Esophagus (tissue), 2 donors: ENCODE data around the gene ASPHD1. TPM values are rescaled to one million over a fixed set of nuclear protein-coding genes. Genes with fewer than 3 reads are reported as not detected.

Experiments used
- H3K27ac ChIP-seq, 2 donors: one replicate each; pipeline ENCODE4 v1.5.1; 2013; ENCODE audit warnings: low read depth in 2 of 2, mild to moderate bottlenecking in 2 of 2, inconsistent platforms in 1 of 2, low read length in 1 of 2, moderate library complexity in 1 of 2
- H3K27me3 ChIP-seq, 2 donors: one replicate each; pipeline ENCODE4 v1.6.1; 2013; ENCODE audit warnings: low read length in 2 of 2, control low read depth in 1 of 2, mild to moderate bottlenecking in 1 of 2; ENCODE audit not compliant: insufficient read depth in 2 of 2, control insufficient read depth in 1 of 2
- H3K36me3 ChIP-seq, 2 donors: one replicate each; pipeline ENCODE4 v1.6.1; 2013; ENCODE audit warnings: low read length in 1 of 2; ENCODE audit not compliant: control insufficient read depth in 2 of 2, insufficient read depth in 2 of 2
- H3K4me1 ChIP-seq, 2 donors: one replicate each; pipeline ENCODE4 v1.6.1; 2013; ENCODE audit warnings: low read length in 1 of 2; ENCODE audit not compliant: control insufficient read depth in 2 of 2, insufficient read depth in 2 of 2
- H3K4me3 ChIP-seq, 2 donors: one replicate each; pipeline ENCODE4 v1.5.1; 2013; ENCODE audit warnings: low read length in 2 of 2, mild to moderate bottlenecking in 2 of 2, low read depth in 1 of 2, moderate library complexity in 1 of 2
- H3K9me3 ChIP-seq, 2 donors: one replicate each; pipeline ENCODE4 v1.6.1; 2013; ENCODE audit warnings: mild to moderate bottlenecking in 2 of 2, low read depth in 1 of 2, low read length in 1 of 2, moderate library complexity in 1 of 2; ENCODE audit not compliant: control insufficient read depth in 2 of 2, insufficient read depth in 1 of 2
- WGBS, 2 donors: extraction: QIAGEN DNeasy Blood & Tissue Kit; methylation state at CpG; one replicate each; pipeline ENCODE4 v1.1.7; 2013; 5-methylcytosine and 5-hydroxymethylcytosine counted together
- polyA plus RNA-seq, 2 donors: library from polyadenylated mRNA; stranded (reverse); fragments of 200-250 nt; gene quantifications; one replicate each; pipeline ENCODE4 v1.2.3, GENCODE V29; 2013
- donor health status: healthy with polysubstance abuse.
- donor health status: Bipolar disorder and iron deficiency.

The ASPHD1 gene
- polyA plus RNA-seq, 2 donors = 0.31 to 0.39 TPM

DNA sequence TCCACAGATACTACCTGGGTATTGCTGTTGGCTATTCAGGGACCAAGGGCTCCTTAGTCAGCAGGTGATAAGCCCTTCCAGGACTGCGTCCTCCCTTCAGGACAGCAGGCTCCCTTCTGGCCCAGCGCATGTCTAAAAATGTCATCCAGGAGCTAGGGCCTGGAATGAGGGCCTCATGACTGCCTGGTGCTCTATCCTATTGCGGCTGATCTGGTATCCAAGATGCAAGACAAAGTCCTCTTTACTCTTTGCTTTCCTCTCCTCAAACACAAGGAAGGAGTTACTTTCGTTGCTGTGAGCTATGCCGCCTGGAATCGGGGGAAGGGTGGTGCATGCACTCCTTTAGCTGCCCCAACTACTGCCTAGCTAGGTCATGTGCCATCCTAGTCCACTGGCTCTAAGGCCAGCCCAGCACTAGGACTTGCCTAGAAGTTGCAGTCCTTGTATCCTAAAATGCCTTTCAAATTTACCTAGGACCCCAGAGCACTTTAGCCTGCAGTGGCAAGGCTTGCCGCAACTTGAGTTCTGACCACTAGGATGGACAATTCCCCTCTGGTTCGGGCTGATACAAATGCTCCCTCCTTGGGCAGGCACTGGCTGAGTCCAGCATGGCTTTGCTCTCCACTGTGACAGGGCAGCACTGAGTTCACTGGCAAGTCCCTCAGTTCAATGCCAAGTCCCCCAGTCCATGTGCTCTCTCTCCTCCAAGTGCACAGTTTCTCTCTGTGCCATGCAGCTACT, 51.5 kb downstream of the ASPHD1 start:
- WGBS, 2 donors = 81 to 90% methylated on average over 8 of the region's 8 CpGs

More for the DNA sequence above, 51.5 kb downstream of the ASPHD1 start:
- Histone ChIP-seq H3K27ac (no peak overlapping the region), H3K4me1 (no peaks in the 10 kb centered on the region), H3K36me3 (no peaks in the 10 kb centered on the region), H3K9me3 (no peaks in the 10 kb centered on the region), H3K27me3 (no peaks in the 10 kb centered on the region), H3K4me3 (no peak overlapping the region)

Other genes with a start within 250 kb of the ASPHD1 start
- 1 to 10 TPM; 1.1 to 1.5 TPM for gene SPN, start 237.2 kb upstream of the ASPHD1 start, polyA plus RNA-seq
- under 1 TPM; 0.28 to 0.56 TPM for gene QPRT, start 221.3 kb upstream of the ASPHD1 start, polyA plus RNA-seq
- under 1 TPM; 0.33 to 0.55 TPM for gene C16orf54, start 154.5 kb upstream of the ASPHD1 start, polyA plus RNA-seq
- under 1 TPM in 1 of 2 donors, not detected in 1; 0.02 TPM for gene ZG16, start 122.2 kb upstream of the ASPHD1 start, polyA plus RNA-seq
- 10 to 100 TPM; 43.3 to 57.9 TPM for gene KIF22, start 109.7 kb upstream of the ASPHD1 start, polyA plus RNA-seq
- 100 to 1,000 TPM in 1 of 2 donors, 10 to 100 TPM in 1; 95.9 to 111 TPM for gene MAZ, start 94.0 kb upstream of the ASPHD1 start, polyA plus RNA-seq
- 1 to 10 TPM; 1.1 to 2.1 TPM for gene PRRT2, start 88.3 kb upstream of the ASPHD1 start, polyA plus RNA-seq
- 10 to 100 TPM; 23.2 to 32.4 TPM for gene PAGR1, start 84.3 kb upstream of the ASPHD1 start, polyA plus RNA-seq
- 10 to 100 TPM; 63.3 to 69.4 TPM for gene MVP, start 80.0 kb upstream of the ASPHD1 start, polyA plus RNA-seq
- gene CDIPT, start 37.3 kb upstream of the ASPHD1 start, polyA plus RNA-seq = 10 to 100 TPM; 26.7 to 48.3 TPM
- gene SEZ6L2, start 938 bp upstream of the ASPHD1 start, polyA plus RNA-seq = under 1 TPM; 0.35 to 0.45 TPM
- 10 to 100 TPM; 10.1 to 15.5 TPM for gene KCTD13, start 25.7 kb downstream of the ASPHD1 start, polyA plus RNA-seq
- 10 to 100 TPM; 61.1 to 83.4 TPM for gene TMEM219, start 61.6 kb downstream of the ASPHD1 start, polyA plus RNA-seq
- gene TAOK2, start 73.4 kb downstream of the ASPHD1 start, polyA plus RNA-seq = 10 to 100 TPM; 15.6 to 30.2 TPM
- 1 to 10 TPM; 6.3 to 9.7 TPM for gene HIRIP3, start 95.1 kb downstream of the ASPHD1 start, polyA plus RNA-seq
- gene INO80E, start 95.8 kb downstream of the ASPHD1 start, polyA plus RNA-seq = 10 to 100 TPM; 46.4 to 82.1 TPM
- 1 to 10 TPM in 1 of 2 donors, under 1 TPM in 1; 0.69 to 3.0 TPM for gene DOC2A, start 110.5 kb downstream of the ASPHD1 start, polyA plus RNA-seq
- not detected for gene C16orf92, start 122.7 kb downstream of the ASPHD1 start, polyA plus RNA-seq
- gene TLCD3B, start 130.8 kb downstream of the ASPHD1 start, polyA plus RNA-seq = under 1 TPM; 0.04 to 0.16 TPM
- 1,000 to 10,000 TPM; 1,266 to 1,398 TPM for gene ALDOA, start 165.3 kb downstream of the ASPHD1 start, polyA plus RNA-seq
- 100 to 1,000 TPM; 113 TPM for gene PPP4C, start 175.5 kb downstream of the ASPHD1 start, polyA plus RNA-seq
- gene TBX6, start 191.4 kb downstream of the ASPHD1 start, polyA plus RNA-seq = 10 to 100 TPM in 1 of 2 donors, 1 to 10 TPM in 1; 6.2 to 15.8 TPM
- gene YPEL3, start 195.7 kb downstream of the ASPHD1 start, polyA plus RNA-seq = 100 to 1,000 TPM in 1 of 2 donors, 10 to 100 TPM in 1; 73.6 to 183 TPM
- gene GDPD3, start 213.0 kb downstream of the ASPHD1 start, polyA plus RNA-seq = 10 to 100 TPM; 49.2 to 82.8 TPM
- gene MAPK3, start 222.7 kb downstream of the ASPHD1 start, polyA plus RNA-seq = 100 to 1,000 TPM; 120 to 126 TPM